ENCODE data around the gene KCTD5.

- TF ChIP-seq CTCF (optimal IDR thresholded peaks at IDR 0.05 in 1 of 3, IDR thresholded peaks at IDR 0.05 in 1 of 3, conservative IDR thresholded peaks at IDR 0.05 in 1 of 3; ENCODE audit: extremely low read depth in 1 of 3, insufficient read depth in 2 of 3, low read length in 3 of 3) (no peak), EZH2 (IDR thresholded peaks at IDR 0.05; ENCODE audit: low read length) (no peak)
These were observed 7.9 kb downstream of the KCTD5 start for GRCh38 chr16:2689968-2690801.

Measured in keratinocyte (primary cell).